ENCODE results near the gene GTF3A.

Gene GTF3A

GRCh38 chr13:27449936-27450828 is 25.8 kb downstream of the GTF3A start, which contains the start of gene MTIF3:
Gene MTIF3 (minus strand): TSS chr13:27450564. CDS start chr13:27440448, 10,116 bp downstream.
- FAIRE-seq, result no peak

- no peak for FAIRE-seq
Observed at GRCh38 chr13:27450921-27451471, 26.6 kb downstream of the GTF3A start.

- FAIRE-seq, result no peak
Observed at GRCh38 chr13:27455331-27455855, 31.0 kb downstream of the GTF3A start.

GRCh38 chr13:27461940-27462584 is 37.6 kb downstream of the GTF3A start:
- no peak for FAIRE-seq

- no peak for FAIRE-seq
Observed at GRCh38 chr13:27463500-27463899, 39.1 kb downstream of the GTF3A start.

- no peak for FAIRE-seq
Observed at GRCh38 chr13:27465611-27466010, 41.2 kb downstream of the GTF3A start.

GRCh38 chr13:27466513-27466912 is 42.1 kb downstream of the GTF3A start:
- FAIRE-seq, result no peak

GRCh38 chr13:27470075-27470820 is 45.8 kb downstream of the GTF3A start:
- no peak for FAIRE-seq

- FAIRE-seq, result no peak
Observed at GRCh38 chr13:27472441-27472840, 48.0 kb downstream of the GTF3A start.

- FAIRE-seq, result no peak
Observed at GRCh38 chr13:27472941-27473340, 48.5 kb downstream of the GTF3A start.

- FAIRE-seq, result no peak
Observed at GRCh38 chr13:27474751-27475268, 50.4 kb downstream of the GTF3A start.

GRCh38 chr13:27476943-27477703 is 52.7 kb downstream of the GTF3A start:
- peak; percentile 94 for FAIRE-seq

GRCh38 chr13:27481766-27482165 is 57.3 kb downstream of the GTF3A start:
- FAIRE-seq, result no peak

- FAIRE-seq, result no peak
Observed at GRCh38 chr13:27482983-27483382, 58.6 kb downstream of the GTF3A start.

GRCh38 chr13:27483421-27483820 is 59.0 kb downstream of the GTF3A start:
- FAIRE-seq, result no peak

All from islet of Langerhans (tissue), 1 donor.